ENCODE measurements around the gene CLDN22.

CLDN22 gene

GRCh38 chr4:183295711-183296110 is 24.4 kb downstream of the CLDN22 start:
- Histone ChIP-seq H3K9me3 (ENCODE audit: control insufficient read depth, low read length) (no peaks in the 10 kb centered on the region), H3K27me3 (replicated peaks; ENCODE audit: control insufficient read depth, insufficient read depth, low read length) (no peaks in the 10 kb centered on the region), H3K4me3 (ENCODE audit: low read length) (no peak overlapping the region), H3K36me3 (ENCODE audit: control insufficient read depth, insufficient read depth, low read length, severe bottlenecking) (peaks cover 36% of the 10 kb centered on the region), H3K4me1 (ENCODE audit: control insufficient read depth, insufficient read depth, low read length) (no peaks in the 10 kb centered on the region), H3K9ac (ENCODE audit: low read length) (no peak overlapping the region)
- DNase-seq (ENCODE audit: low read depth) = no peak

GRCh38 chr4:183291070-183291469 is 29.0 kb downstream of the CLDN22 start:
- DNase-seq (ENCODE audit: low read depth) = no peak
- no peaks in the 10 kb centered on the region for H3K4me1 ChIP-seq (ENCODE audit: control insufficient read depth, insufficient read depth, low read length)
- no peak overlapping the region for H3K4me3 ChIP-seq (ENCODE audit: low read length)
- H3K9ac ChIP-seq (ENCODE audit: low read length) = no peak overlapping the region
- H3K9me3 ChIP-seq (ENCODE audit: control insufficient read depth, low read length) = no peaks in the 10 kb centered on the region
- H3K36me3 ChIP-seq (ENCODE audit: control insufficient read depth, insufficient read depth, low read length, severe bottlenecking) = peaks cover 52% of the 10 kb centered on the region
- H3K27me3 ChIP-seq (replicated peaks; ENCODE audit: control insufficient read depth, insufficient read depth, low read length) = no peaks in the 10 kb centered on the region

- no peak for DNase-seq (ENCODE audit: low read depth)
- H3K4me1 ChIP-seq (ENCODE audit: control insufficient read depth, insufficient read depth, low read length) = no peaks in the 10 kb centered on the region
- peaks cover 42% of the 10 kb centered on the region for H3K36me3 ChIP-seq (ENCODE audit: control insufficient read depth, insufficient read depth, low read length, severe bottlenecking)
- no peak overlapping the region for H3K9ac ChIP-seq (ENCODE audit: low read length)
- no peak overlapping the region for H3K4me3 ChIP-seq (ENCODE audit: low read length)
- H3K9me3 ChIP-seq (ENCODE audit: control insufficient read depth, low read length) = no peaks in the 10 kb centered on the region
- H3K27me3 ChIP-seq (replicated peaks; ENCODE audit: control insufficient read depth, insufficient read depth, low read length) = no peaks in the 10 kb centered on the region
These were observed 30.4 kb downstream of the CLDN22 start for GRCh38 chr4:183289688-183290087.

- no peaks in the 10 kb centered on the region for H3K4me1 ChIP-seq (ENCODE audit: control insufficient read depth, insufficient read depth, low read length)
- peaks cover 48% of the 10 kb centered on the region for H3K36me3 ChIP-seq (ENCODE audit: control insufficient read depth, insufficient read depth, low read length, severe bottlenecking)
- H3K4me3 ChIP-seq (ENCODE audit: low read length) = no peak overlapping the region
- no peaks in the 10 kb centered on the region for H3K27me3 ChIP-seq (replicated peaks; ENCODE audit: control insufficient read depth, insufficient read depth, low read length)
- H3K9me3 ChIP-seq (ENCODE audit: control insufficient read depth, low read length) = no peaks in the 10 kb centered on the region
- H3K9ac ChIP-seq (ENCODE audit: low read length) = no peak overlapping the region
- DNase-seq (ENCODE audit: low read depth) = no peak
These were observed 31.1 kb downstream of the CLDN22 start for GRCh38 chr4:183288955-183289354.

- no peaks in the 10 kb centered on the region for H3K9me3 ChIP-seq (ENCODE audit: control insufficient read depth, low read length)
- no peak for DNase-seq (ENCODE audit: low read depth)
- H3K4me3 ChIP-seq (ENCODE audit: low read length) = no peak overlapping the region
- H3K4me1 ChIP-seq (ENCODE audit: control insufficient read depth, insufficient read depth, low read length) = no peaks in the 10 kb centered on the region
- peaks cover 61% of the 10 kb centered on the region for H3K36me3 ChIP-seq (ENCODE audit: control insufficient read depth, insufficient read depth, low read length, severe bottlenecking)
- no peak overlapping the region for H3K9ac ChIP-seq (ENCODE audit: low read length)
- no peaks in the 10 kb centered on the region for H3K27me3 ChIP-seq (replicated peaks; ENCODE audit: control insufficient read depth, insufficient read depth, low read length)
These were observed 32.4 kb downstream of the CLDN22 start for GRCh38 chr4:183287677-183288076.

- H3K9me3 ChIP-seq (ENCODE audit: control insufficient read depth, low read length) = no peaks in the 10 kb centered on the region
- H3K27me3 ChIP-seq (replicated peaks; ENCODE audit: control insufficient read depth, insufficient read depth, low read length) = no peaks in the 10 kb centered on the region
- no peaks in the 10 kb centered on the region for H3K4me1 ChIP-seq (ENCODE audit: control insufficient read depth, insufficient read depth, low read length)
- H3K4me3 ChIP-seq (ENCODE audit: low read length) = no peak overlapping the region
- H3K36me3 ChIP-seq (ENCODE audit: control insufficient read depth, insufficient read depth, low read length, severe bottlenecking) = peaks cover 64% of the 10 kb centered on the region
- no peak for DNase-seq (ENCODE audit: low read depth)
- no peak overlapping the region for H3K9ac ChIP-seq (ENCODE audit: low read length)
These were observed 32.8 kb downstream of the CLDN22 start for GRCh38 chr4:183287309-183287659.

- no peaks in the 10 kb centered on the region for H3K9me3 ChIP-seq (ENCODE audit: control insufficient read depth, low read length)
- H3K4me3 ChIP-seq (ENCODE audit: low read length) = no peak overlapping the region
- no peak overlapping the region for H3K9ac ChIP-seq (ENCODE audit: low read length)
- DNase-seq (ENCODE audit: low read depth) = no peak
- H3K36me3 ChIP-seq (ENCODE audit: control insufficient read depth, insufficient read depth, low read length, severe bottlenecking) = peaks cover 70% of the 10 kb centered on the region
- no peaks in the 10 kb centered on the region for H3K4me1 ChIP-seq (ENCODE audit: control insufficient read depth, insufficient read depth, low read length)
- no peaks in the 10 kb centered on the region for H3K27me3 ChIP-seq (replicated peaks; ENCODE audit: control insufficient read depth, insufficient read depth, low read length)
These were observed 33.3 kb downstream of the CLDN22 start for GRCh38 chr4:183286590-183287308.

- Histone ChIP-seq H3K36me3 (ENCODE audit: control insufficient read depth, insufficient read depth, low read length, severe bottlenecking) (peaks cover 76% of the 10 kb centered on the region), H3K4me1 (ENCODE audit: control insufficient read depth, insufficient read depth, low read length) (no peaks in the 10 kb centered on the region), H3K9ac (ENCODE audit: low read length) (no peak overlapping the region), H3K9me3 (ENCODE audit: control insufficient read depth, low read length) (no peaks in the 10 kb centered on the region), H3K4me3 (ENCODE audit: low read length) (no peak overlapping the region), H3K27me3 (replicated peaks; ENCODE audit: control insufficient read depth, insufficient read depth, low read length) (no peaks in the 10 kb centered on the region)
- no peak for DNase-seq (ENCODE audit: low read depth)
These were observed 34.2 kb downstream of the CLDN22 start for GRCh38 chr4:183285886-183286285.

GRCh38 chr4:183284965-183285364 is 35.1 kb downstream of the CLDN22 start:
- Histone ChIP-seq H3K27me3 (replicated peaks; ENCODE audit: control insufficient read depth, insufficient read depth, low read length) (no peaks in the 10 kb centered on the region), H3K4me3 (ENCODE audit: low read length) (no peak overlapping the region), H3K9me3 (ENCODE audit: control insufficient read depth, low read length) (no peaks in the 10 kb centered on the region), H3K9ac (ENCODE audit: low read length) (no peak overlapping the region), H3K36me3 (ENCODE audit: control insufficient read depth, insufficient read depth, low read length, severe bottlenecking) (peaks cover 82% of the 10 kb centered on the region), H3K4me1 (ENCODE audit: control insufficient read depth, insufficient read depth, low read length) (no peaks in the 10 kb centered on the region)
- DNase-seq (ENCODE audit: low read depth) = peak; percentile 70

- H3K9ac ChIP-seq (ENCODE audit: low read length) = no peak overlapping the region
- DNase-seq (ENCODE audit: low read depth) = no peak
- no peaks in the 10 kb centered on the region for H3K9me3 ChIP-seq (ENCODE audit: control insufficient read depth, low read length)
- no peaks in the 10 kb centered on the region for H3K4me1 ChIP-seq (ENCODE audit: control insufficient read depth, insufficient read depth, low read length)
- no peak overlapping the region for H3K4me3 ChIP-seq (ENCODE audit: low read length)
- H3K27me3 ChIP-seq (replicated peaks; ENCODE audit: control insufficient read depth, insufficient read depth, low read length) = no peaks in the 10 kb centered on the region
- H3K36me3 ChIP-seq (ENCODE audit: control insufficient read depth, insufficient read depth, low read length, severe bottlenecking) = peaks cover 77% of the 10 kb centered on the region
These were observed 35.8 kb downstream of the CLDN22 start for GRCh38 chr4:183284258-183284785.

- Histone ChIP-seq H3K4me3 (ENCODE audit: low read length) (no peak overlapping the region), H3K9me3 (ENCODE audit: control insufficient read depth, low read length) (peaks cover 29% of the 10 kb centered on the region), H3K9ac (ENCODE audit: low read length) (no peak overlapping the region), H3K4me1 (ENCODE audit: control insufficient read depth, insufficient read depth, low read length) (no peaks in the 10 kb centered on the region), H3K27me3 (replicated peaks; ENCODE audit: control insufficient read depth, insufficient read depth, low read length) (no peaks in the 10 kb centered on the region), H3K36me3 (ENCODE audit: control insufficient read depth, insufficient read depth, low read length, severe bottlenecking) (peaks cover 56% of the 10 kb centered on the region)
- no peak for DNase-seq (ENCODE audit: low read depth)
These were observed 44.0 kb downstream of the CLDN22 start for GRCh38 chr4:183276106-183276505.

- Histone ChIP-seq H3K9me3 (ENCODE audit: control insufficient read depth, low read length) (peaks cover 29% of the 10 kb centered on the region), H3K36me3 (ENCODE audit: control insufficient read depth, insufficient read depth, low read length, severe bottlenecking) (peaks cover 78% of the 10 kb centered on the region), H3K9ac (ENCODE audit: low read length) (no peak overlapping the region), H3K4me1 (ENCODE audit: control insufficient read depth, insufficient read depth, low read length) (no peaks in the 10 kb centered on the region), H3K27me3 (replicated peaks; ENCODE audit: control insufficient read depth, insufficient read depth, low read length) (no peaks in the 10 kb centered on the region), H3K4me3 (ENCODE audit: low read length) (no peak overlapping the region)
- no peak for DNase-seq (ENCODE audit: low read depth)
These were observed 47.7 kb downstream of the CLDN22 start for GRCh38 chr4:183272384-183272783.
